Activated CD4-positive, alpha-beta T cell treated with anti-CD3 and anti-CD28 coated beads, Interleukin-2, Interleukin-4, amounts not matched to agents 100 ng/mL and 50 ng/mL, durations not matched to agents 16 hours and 8 hours (primary cell): ENCODE data around the gene ARF5.
A peak's percentile ranks its signal among the peaks of the same experiment; 100 is the strongest.

Experiments used
- DNase-seq: peaks from one replicate; pipeline ENCODE4 v3.0.0-alpha.2; 2020; ENCODE audit warnings: low spot score

The ARF5 gene

DNA sequence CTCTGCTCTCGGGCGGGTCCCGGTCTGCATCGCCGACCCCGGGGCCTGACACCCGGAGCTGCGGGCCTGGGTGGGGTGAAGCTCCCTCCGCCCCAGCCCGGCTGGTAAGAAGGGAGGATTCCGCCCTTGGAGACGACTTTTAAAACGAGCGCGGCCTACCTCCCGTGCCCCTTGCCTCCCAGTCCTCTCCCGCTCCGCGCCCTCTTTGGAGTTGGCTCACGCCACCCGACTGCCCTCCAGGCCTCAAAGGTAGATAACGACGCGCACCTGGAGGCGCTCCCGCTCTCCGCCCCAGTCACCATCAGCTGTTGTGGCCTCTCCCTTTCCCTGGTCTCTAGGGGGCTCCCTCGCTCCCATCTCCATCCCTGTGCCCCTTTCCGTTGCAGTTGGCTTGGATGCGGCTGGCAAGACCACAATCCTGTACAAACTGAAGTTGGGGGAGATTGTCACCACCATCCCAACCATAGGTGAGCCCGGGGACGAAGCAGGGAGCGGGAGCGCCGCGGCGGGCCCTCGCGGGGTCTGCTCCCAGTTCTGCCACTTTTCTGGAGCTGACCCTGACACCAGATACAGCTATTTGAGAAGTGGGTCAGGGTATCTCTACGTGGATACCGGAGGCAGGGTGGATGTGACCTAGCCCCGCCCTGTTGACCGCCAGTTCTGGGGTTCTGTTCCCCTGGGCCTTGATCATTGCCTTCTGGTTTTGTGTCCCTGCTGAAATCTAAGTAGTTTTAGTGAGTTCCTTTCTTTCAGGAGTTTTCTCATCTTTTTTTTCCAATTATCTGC, 679 bp downstream of the ARF5 start:
- peak; percentile 20 for DNase-seq

DNA sequence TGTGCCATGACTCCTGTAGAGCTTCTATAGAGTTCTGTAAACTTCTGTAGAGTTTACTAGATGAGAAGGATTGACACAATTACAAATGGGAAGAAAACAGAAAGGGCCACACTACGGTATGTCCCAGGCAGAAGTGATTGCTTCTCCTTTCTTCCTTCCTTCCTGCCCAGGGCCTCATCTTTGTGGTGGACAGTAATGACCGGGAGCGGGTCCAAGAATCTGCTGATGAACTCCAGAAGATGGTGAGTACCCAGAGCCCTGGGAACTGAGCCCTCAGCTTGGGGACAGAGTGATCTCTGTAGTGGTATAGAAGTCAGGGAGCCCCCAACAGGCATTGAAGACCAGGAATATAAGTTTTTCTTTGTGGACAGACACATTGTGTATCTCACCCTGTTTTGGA, 1.7 kb downstream of the ARF5 start:
- no peak for DNase-seq

- DNase-seq = no peak
Observed at GRCh38 chr7:127591189-127591588, 3.0 kb downstream of the ARF5 start.

GRCh38 chr7:127591591-127591990, 3.4 kb downstream of the ARF5 start:
- no peak for DNase-seq

DNA sequence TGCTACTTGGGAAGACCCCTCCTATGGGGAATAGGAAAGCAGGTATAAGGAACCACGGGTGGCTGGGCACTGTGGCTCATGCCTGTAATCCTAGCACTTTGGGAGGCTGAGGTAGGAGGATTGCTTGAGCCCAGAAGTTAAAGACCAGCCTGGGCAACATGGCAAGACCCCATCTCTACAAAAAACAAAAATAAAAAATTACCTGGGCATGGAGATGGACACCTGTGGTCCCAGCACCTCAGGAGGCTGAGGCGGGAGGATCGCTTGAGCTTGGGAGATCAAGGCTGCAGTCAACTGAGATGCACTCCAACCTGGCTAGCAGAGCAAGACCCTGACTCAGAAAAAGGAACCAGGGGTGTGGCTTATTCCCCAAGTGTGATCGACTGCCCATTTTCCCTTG, 4.3 kb downstream of the ARF5 start:
- no peak for DNase-seq

DNA sequence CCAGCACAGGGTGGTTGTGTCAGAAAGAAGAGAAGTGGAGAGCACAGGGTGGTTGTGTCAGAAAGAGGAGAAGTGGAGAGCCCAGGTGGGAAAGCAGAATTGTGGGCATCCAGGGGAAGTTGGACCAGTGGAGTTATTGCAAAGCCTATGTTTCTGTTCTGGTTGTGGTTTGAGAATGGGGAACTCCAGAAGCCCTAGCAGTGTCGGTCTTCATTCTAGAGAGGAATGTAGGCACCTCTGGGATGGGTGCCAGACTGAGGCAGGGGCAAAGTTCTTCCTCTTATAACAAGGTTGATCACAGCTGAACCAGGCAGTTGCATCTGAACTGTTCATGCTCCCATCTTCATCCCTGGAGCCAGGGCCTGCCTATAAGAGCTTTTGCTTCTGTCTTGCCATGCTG, 6.3 kb downstream of the ARF5 start:
- no peak for DNase-seq

GRCh38 chr7:127595737-127596136, 7.5 kb downstream of the ARF5 start:
- DNase-seq = no peak

DNA sequence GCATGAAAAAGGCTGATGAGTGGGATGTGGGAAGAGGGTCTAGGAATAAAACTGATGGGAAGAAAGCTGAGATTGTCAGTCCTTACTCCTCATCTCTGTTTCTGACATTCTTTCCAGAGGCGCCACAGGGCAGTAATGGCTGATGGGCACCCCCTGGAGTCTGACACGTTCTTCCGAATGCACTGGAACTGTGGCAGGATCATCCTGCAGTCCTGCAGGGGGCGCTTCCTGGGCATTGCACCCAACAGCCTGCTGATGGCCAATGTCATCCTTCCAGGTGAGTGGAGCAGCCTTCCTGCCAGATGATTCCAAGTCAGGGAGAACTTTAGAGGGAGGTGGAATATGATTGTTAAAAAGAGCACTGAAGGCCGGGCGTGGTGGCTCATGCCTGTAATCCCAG, 10.1 kb downstream of the ARF5 start:
- no peak for DNase-seq

GRCh38 chr7:127600885-127601284, 12.7 kb downstream of the ARF5 start:
- DNase-seq = no peak

GRCh38 chr7:127608446-127608845, 20.2 kb downstream of the ARF5 start:
- DNase-seq = no peak

DNA sequence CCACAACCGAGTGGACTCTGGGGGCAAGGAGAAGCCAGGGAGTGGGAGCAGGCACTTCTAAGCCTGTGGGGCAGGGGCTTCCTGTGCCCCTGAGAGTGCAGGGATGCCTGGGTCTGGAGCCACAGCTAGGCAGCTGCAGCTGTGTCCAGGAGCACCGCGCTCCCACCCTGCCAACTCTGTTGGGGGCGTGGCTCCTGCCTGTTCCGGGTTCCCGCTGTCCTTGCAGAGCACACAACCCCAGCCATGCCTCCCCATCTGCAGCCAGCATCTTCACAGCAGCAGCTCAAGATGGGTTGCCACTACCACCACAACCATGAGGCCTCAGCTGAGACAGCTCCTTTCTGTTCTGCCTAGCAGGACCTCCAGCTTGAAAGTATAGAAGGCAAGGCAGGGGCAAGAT, 21.1 kb downstream of the ARF5 start:
- DNase-seq = no peak

- DNase-seq = no peak
Observed at GRCh38 chr7:127612263-127612662, 24.1 kb downstream of the ARF5 start.

GRCh38 chr7:127616724-127617123, 28.5 kb downstream of the ARF5 start:
- no peak for DNase-seq

GRCh38 chr7:127618042-127618441, 29.8 kb downstream of the ARF5 start, which contains the start of gene PAX4:
Gene PAX4, minus strand, starts transcription at chr7:127618142. Its CDS starts 2,214 bp downstream, at chr7:127615928.
- DNase-seq = no peak

DNA sequence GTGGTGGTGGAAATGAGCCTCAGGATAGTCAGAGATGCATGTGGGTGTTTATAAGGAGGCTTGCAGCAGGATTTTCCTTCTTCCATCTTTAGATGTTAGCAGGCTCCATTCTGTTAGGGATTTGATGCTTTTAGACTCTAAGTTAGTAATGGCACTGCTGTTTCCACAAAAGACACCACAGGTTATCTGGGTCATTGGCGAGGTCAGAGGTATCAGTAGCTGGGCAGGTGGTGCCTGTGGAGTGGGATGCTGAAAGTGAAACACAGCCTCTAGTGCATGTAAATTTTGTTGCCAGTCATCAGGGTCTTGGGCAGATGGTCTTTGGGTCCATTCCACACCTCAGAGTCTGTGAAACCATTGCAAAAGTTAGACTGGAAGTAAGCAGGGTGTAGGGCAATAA, 30.6 kb downstream of the ARF5 start:
- DNase-seq = no peak

- no peak for DNase-seq
Observed at GRCh38 chr7:127619681-127620405, 31.6 kb downstream of the ARF5 start.

DNA sequence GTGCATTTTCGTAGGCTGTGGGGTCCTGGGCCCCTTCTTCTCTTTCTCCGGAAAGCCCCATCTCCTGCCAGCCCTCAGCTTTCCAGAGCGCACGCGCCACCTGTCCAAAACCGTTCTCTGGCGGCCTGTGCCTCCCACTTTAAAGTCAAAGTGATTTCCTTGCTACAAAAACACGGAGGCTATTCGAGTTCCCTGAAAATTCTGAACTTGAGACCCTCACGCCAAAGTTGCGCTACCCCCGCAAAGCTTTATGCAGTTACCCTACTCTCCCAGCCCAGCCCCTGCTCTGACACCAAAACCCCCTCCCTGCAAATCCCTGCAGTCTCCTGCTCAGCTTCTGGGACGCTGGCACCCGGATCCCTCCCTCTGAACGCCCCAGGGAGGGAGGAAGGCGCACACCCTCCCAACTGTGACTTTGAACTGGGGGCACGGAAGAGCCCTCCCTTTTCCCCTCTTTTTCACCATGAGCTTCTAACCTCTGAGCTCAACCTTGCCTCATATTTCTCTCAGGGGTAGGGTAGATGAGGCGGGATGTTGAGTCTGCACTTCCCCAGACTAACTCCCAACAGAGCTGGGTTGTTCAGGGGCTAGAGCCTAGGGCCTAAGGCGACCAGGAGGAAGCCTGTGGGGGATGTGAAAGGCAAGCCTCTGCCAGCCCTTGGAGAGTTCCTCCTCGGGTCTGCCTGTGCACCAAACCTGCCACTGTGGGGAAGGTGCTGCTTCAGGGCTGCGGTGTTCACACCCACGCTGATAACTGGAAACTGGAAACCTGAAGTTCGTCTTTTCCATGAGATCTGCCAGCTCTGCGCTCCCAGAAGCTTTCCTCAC, 32.4 kb downstream of the ARF5 start:
- no peak for DNase-seq

DNA sequence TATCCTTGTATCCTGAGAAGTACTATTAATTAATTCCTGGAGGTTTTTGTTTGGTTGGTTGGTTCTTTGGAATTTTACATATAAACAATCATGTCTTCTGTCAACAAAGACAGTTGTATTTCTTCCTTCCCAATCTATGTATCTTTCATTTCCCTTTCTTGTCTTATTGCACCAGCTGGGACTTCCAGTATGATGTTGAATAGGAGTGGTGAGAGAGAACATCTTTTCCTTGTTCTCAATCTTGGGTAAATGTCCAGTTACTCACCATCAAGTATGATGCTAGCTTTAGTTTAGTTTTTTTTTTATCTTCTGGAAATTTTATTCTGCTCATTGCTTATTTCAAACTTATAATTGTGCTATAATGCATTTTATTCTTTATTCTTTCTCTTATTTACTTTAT, 37.1 kb downstream of the ARF5 start:
- no peak for DNase-seq

DNA sequence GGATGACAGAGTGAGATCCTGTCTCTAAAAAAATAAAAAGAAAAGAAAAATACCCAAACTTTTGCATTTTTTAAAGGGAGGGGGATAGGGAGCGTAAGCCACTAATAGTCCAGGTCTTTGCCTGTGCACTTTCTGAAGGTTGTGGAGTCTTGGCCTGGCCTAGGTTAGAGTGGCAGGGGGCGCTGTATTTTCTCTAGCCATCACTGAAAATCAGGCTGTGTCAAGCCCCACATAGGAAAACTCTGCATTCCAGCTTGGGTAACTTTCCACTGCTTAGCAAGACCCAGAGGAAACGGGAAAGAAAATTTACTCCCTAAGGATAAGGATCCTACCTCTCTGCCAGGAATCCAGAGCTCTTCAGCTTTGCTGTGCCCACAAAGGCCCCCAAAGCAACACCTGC, 40.2 kb downstream of the ARF5 start:
- no peak for DNase-seq

DNA sequence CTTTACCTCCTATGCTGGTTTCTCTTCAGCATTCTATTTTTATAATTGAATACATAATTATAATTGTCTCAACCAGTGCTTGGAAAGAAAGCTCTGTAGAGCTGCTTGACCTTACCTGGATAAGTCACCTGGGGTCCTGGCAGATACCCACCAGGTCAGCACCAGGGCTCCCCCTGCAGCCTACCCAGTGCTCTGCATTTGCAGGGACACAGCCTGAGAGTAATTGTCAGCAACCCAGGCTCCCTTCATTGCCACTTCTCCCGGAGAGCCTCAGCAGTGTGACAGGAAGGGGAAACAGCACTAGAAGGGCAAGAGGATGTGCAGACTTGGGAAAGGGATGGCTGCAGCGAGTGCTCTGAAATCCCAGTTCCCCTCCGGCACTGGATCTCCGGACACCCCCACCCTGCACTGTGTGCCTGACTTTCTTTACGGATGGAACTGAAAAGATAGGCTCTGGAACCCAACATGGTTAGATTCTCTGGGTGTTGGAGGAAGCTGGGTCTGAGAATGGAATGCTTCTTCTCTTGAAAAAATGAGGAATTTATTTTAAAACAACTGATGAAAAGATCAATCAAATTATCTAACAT, 41.1 kb downstream of the ARF5 start:
- peak; percentile 26 for DNase-seq

GRCh38 chr7:127632276-127632910, 44.2 kb downstream of the ARF5 start:
- DNase-seq = no peak
